ENCODE results near the gene SORCS2.

Gene SORCS2

GRCh38 chr4:7244751-7245320, 52.5 kb downstream of the SORCS2 start:
- no peaks in the 10 kb centered on the region for H3K9me3 ChIP-seq (ENCODE audit: control insufficient read depth, insufficient read depth, low read length)
- H3K4me1 ChIP-seq (ENCODE audit: control insufficient read depth, insufficient read depth, low read length) = no peaks in the 10 kb centered on the region
- no peak overlapping the region for H3K4me3 ChIP-seq (ENCODE audit: low read depth, low read length)
- H3K27me3 ChIP-seq (ENCODE audit: control insufficient read depth, insufficient read depth, low read length) = no peaks in the 10 kb centered on the region
- no peak overlapping the region for H3K9ac ChIP-seq (ENCODE audit: low read depth, low read length)
- H3K36me3 ChIP-seq (ENCODE audit: control insufficient read depth, insufficient read depth, low read length) = no peaks in the 10 kb centered on the region

DNA sequence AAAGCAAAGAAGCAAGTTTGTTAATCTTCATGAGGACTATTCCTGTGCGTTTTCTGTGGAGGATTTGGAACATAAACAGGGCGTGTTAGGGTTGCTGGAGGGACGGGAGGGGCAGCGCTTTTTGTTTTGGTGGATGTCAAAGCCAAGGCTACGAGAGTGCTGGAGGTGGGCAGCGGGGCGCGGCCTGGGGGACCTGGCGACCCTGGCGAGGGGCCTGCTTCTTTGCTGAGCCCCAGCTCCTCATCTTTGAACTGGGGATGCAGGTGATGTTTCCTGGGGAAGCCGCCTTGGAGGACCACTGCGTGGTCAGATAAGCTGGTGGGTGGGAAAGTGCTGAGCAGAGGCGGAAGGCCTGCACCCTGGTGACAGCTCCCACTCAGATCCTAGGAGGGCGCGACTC, 55.2 kb downstream of the SORCS2 start:
- Histone ChIP-seq H3K36me3 (ENCODE audit: control insufficient read depth, insufficient read depth, low read length) (no peaks in the 10 kb centered on the region), H3K27me3 (ENCODE audit: control insufficient read depth, insufficient read depth, low read length) (no peaks in the 10 kb centered on the region), H3K4me1 (ENCODE audit: control insufficient read depth, insufficient read depth, low read length) (no peaks in the 10 kb centered on the region), H3K4me3 (ENCODE audit: low read depth, low read length) (no peak overlapping the region), H3K9ac (ENCODE audit: low read depth, low read length) (no peak overlapping the region), H3K9me3 (ENCODE audit: control insufficient read depth, insufficient read depth, low read length) (no peaks in the 10 kb centered on the region)

GRCh38 chr4:7247946-7248345, 55.6 kb downstream of the SORCS2 start:
- no peaks in the 10 kb centered on the region for H3K4me1 ChIP-seq (ENCODE audit: control insufficient read depth, insufficient read depth, low read length)
- no peaks in the 10 kb centered on the region for H3K9me3 ChIP-seq (ENCODE audit: control insufficient read depth, insufficient read depth, low read length)
- H3K27me3 ChIP-seq (ENCODE audit: control insufficient read depth, insufficient read depth, low read length) = no peaks in the 10 kb centered on the region
- H3K9ac ChIP-seq (ENCODE audit: low read depth, low read length) = no peak overlapping the region
- no peaks in the 10 kb centered on the region for H3K36me3 ChIP-seq (ENCODE audit: control insufficient read depth, insufficient read depth, low read length)
- H3K4me3 ChIP-seq (ENCODE audit: low read depth, low read length) = no peak overlapping the region

- H3K36me3 ChIP-seq (ENCODE audit: control insufficient read depth, insufficient read depth, low read length) = no peaks in the 10 kb centered on the region
- H3K27me3 ChIP-seq (ENCODE audit: control insufficient read depth, insufficient read depth, low read length) = no peaks in the 10 kb centered on the region
- H3K4me1 ChIP-seq (ENCODE audit: control insufficient read depth, insufficient read depth, low read length) = no peaks in the 10 kb centered on the region
- no peak overlapping the region for H3K4me3 ChIP-seq (ENCODE audit: low read depth, low read length)
- H3K9ac ChIP-seq (ENCODE audit: low read depth, low read length) = no peak overlapping the region
- no peaks in the 10 kb centered on the region for H3K9me3 ChIP-seq (ENCODE audit: control insufficient read depth, insufficient read depth, low read length)
These were observed 56.5 kb downstream of the SORCS2 start for GRCh38 chr4:7248857-7249256.

GRCh38 chr4:7251321-7251720, 59.0 kb downstream of the SORCS2 start:
- Histone ChIP-seq H3K9me3 (ENCODE audit: control insufficient read depth, insufficient read depth, low read length) (no peaks in the 10 kb centered on the region), H3K9ac (ENCODE audit: low read depth, low read length) (no peak overlapping the region), H3K36me3 (ENCODE audit: control insufficient read depth, insufficient read depth, low read length) (no peaks in the 10 kb centered on the region), H3K4me3 (ENCODE audit: low read depth, low read length) (no peak overlapping the region), H3K27me3 (ENCODE audit: control insufficient read depth, insufficient read depth, low read length) (no peaks in the 10 kb centered on the region), H3K4me1 (ENCODE audit: control insufficient read depth, insufficient read depth, low read length) (no peaks in the 10 kb centered on the region)

DNA sequence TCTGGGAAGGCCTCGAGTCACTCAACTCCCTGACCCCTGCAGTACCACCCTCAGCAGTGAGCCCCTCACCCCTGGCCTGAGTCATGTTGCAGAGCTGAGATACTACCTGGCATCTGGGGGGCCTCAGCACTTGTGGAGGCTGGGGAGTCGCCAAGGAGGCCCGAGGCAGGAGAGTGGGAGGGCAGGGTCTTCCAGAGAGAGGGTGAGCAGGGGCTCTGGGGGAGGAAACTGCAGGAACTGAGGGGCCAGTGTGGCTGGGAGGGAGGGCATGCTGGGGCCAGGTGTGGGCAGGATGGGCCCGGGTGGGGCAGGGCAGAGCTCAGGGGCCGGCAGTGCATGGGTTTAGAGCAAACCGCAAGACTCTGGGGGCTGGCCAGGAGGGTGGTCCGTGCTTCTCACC, 59.7 kb downstream of the SORCS2 start:
- Histone ChIP-seq H3K27me3 (ENCODE audit: control insufficient read depth, insufficient read depth, low read length) (no peaks in the 10 kb centered on the region), H3K9ac (ENCODE audit: low read depth, low read length) (no peak overlapping the region), H3K9me3 (ENCODE audit: control insufficient read depth, insufficient read depth, low read length) (no peaks in the 10 kb centered on the region), H3K36me3 (ENCODE audit: control insufficient read depth, insufficient read depth, low read length) (no peaks in the 10 kb centered on the region), H3K4me3 (ENCODE audit: low read depth, low read length) (no peak overlapping the region), H3K4me1 (ENCODE audit: control insufficient read depth, insufficient read depth, low read length) (no peaks in the 10 kb centered on the region)

- no peak overlapping the region for H3K9ac ChIP-seq (ENCODE audit: low read depth, low read length)
- H3K4me3 ChIP-seq (ENCODE audit: low read depth, low read length) = no peak overlapping the region
- no peaks in the 10 kb centered on the region for H3K36me3 ChIP-seq (ENCODE audit: control insufficient read depth, insufficient read depth, low read length)
- H3K9me3 ChIP-seq (ENCODE audit: control insufficient read depth, insufficient read depth, low read length) = no peaks in the 10 kb centered on the region
- H3K27me3 ChIP-seq (ENCODE audit: control insufficient read depth, insufficient read depth, low read length) = no peaks in the 10 kb centered on the region
- H3K4me1 ChIP-seq (ENCODE audit: control insufficient read depth, insufficient read depth, low read length) = no peaks in the 10 kb centered on the region
These were observed 60.4 kb downstream of the SORCS2 start for GRCh38 chr4:7252510-7253340.

DNA sequence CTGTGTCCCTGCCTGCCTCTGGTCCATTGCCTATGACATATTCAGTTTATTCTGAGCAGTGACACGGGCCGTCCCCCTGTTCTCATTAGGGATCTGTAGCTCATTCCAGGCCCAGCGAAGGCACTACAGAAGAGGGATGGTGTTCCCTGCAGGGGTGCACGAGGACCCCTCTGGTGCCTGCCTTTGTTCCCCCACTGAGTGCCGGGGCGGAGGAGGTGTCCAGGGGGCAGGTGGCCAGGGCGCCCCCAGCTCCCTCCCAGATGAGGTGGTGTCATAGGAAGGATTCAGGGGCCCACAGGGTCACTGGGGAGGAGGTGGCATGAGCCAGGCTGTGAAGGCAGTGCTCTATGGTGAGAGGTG, 61.0 kb downstream of the SORCS2 start:
- Histone ChIP-seq H3K27me3 (ENCODE audit: control insufficient read depth, insufficient read depth, low read length) (no peaks in the 10 kb centered on the region), H3K9ac (ENCODE audit: low read depth, low read length) (no peak overlapping the region), H3K4me1 (ENCODE audit: control insufficient read depth, insufficient read depth, low read length) (no peaks in the 10 kb centered on the region), H3K9me3 (ENCODE audit: control insufficient read depth, insufficient read depth, low read length) (no peaks in the 10 kb centered on the region), H3K36me3 (ENCODE audit: control insufficient read depth, insufficient read depth, low read length) (no peaks in the 10 kb centered on the region), H3K4me3 (ENCODE audit: low read depth, low read length) (no peak overlapping the region)

DNA sequence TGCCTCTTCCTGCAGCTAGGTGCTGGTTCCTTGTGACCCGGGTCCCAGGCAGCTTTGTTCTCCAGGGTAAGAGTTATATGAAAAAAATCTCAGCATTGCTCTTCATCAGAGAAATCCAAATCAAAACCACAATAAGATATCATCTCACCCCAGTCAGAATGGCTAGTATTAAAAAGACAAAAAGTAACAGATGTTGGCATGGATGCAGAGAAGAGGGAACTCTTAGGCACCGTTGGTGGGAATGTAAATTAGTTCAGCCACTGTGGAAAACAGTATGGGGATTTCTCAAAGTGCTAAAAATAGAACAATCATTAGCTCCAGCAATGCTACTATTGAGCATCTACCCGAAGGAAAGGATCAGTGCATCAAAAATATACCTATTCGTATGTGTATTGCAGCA, 61.5 kb downstream of the SORCS2 start:
- no peaks in the 10 kb centered on the region for H3K27me3 ChIP-seq (ENCODE audit: control insufficient read depth, insufficient read depth, low read length)
- no peaks in the 10 kb centered on the region for H3K4me1 ChIP-seq (ENCODE audit: control insufficient read depth, insufficient read depth, low read length)
- no peak overlapping the region for H3K9ac ChIP-seq (ENCODE audit: low read depth, low read length)
- no peak overlapping the region for H3K4me3 ChIP-seq (ENCODE audit: low read depth, low read length)
- no peaks in the 10 kb centered on the region for H3K9me3 ChIP-seq (ENCODE audit: control insufficient read depth, insufficient read depth, low read length)
- H3K36me3 ChIP-seq (ENCODE audit: control insufficient read depth, insufficient read depth, low read length) = no peaks in the 10 kb centered on the region

DNA sequence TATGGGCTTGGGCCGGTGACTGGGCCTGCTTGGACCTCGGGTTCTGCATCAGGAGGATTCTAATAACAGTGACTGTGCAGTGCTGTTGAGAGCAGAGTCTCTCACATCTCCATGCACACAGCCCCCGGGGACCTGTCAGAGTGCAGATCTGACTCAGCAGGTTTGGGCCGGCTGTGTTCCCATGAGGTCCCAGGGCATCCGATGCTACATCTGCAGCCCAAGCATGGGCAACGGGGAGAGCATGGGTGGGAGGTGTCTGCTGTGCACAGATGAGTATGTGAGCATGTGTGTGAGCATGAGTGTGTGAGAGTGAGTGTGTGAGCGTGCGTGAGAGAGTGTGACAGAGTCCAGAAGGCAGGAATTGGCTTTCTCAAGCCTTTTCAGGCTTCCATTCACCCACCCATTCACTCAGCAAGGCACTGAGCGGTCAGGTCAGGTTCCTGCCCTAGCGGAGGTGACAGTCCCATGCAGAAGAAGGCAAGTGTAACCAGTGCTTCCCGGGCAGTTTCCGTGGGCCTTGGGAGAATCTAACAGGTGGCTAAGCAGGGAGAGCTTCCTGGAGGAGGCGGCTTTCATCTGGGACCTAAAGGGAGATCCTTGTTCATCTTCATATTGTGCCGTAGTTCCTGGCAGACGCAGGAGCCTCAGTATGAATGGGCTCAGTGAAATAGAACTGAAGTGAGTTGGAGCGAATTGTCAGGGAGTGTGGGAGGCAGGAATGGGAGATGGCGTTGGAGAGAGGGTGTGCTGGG, 62.6 kb downstream of the SORCS2 start:
- no peak overlapping the region for H3K9ac ChIP-seq (ENCODE audit: low read depth, low read length)
- no peaks in the 10 kb centered on the region for H3K27me3 ChIP-seq (ENCODE audit: control insufficient read depth, insufficient read depth, low read length)
- no peaks in the 10 kb centered on the region for H3K9me3 ChIP-seq (ENCODE audit: control insufficient read depth, insufficient read depth, low read length)
- H3K4me3 ChIP-seq (ENCODE audit: low read depth, low read length) = no peak overlapping the region
- H3K4me1 ChIP-seq (ENCODE audit: control insufficient read depth, insufficient read depth, low read length) = no peaks in the 10 kb centered on the region
- H3K36me3 ChIP-seq (ENCODE audit: control insufficient read depth, insufficient read depth, low read length) = no peaks in the 10 kb centered on the region

DNA sequence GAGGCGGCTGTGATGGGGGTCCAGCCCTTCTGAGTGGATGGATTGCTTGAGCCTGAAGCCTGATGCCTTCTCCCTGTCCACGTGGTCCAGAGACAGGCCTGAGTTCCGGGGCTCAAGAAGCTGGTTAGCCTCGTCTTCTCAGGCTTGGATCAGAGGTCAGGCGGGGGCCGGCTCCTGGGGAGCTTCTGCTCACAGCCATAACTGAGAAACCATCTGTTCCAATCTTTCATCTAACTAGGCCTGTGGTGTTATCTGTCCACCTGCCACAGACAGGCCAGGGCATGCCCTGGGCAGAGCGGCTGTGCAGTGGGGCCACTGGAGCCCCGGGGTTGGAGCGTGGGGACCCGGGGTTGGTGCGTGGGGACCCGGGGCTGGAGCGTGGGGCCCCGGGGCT, 63.1 kb downstream of the SORCS2 start:
- Histone ChIP-seq H3K36me3 (ENCODE audit: control insufficient read depth, insufficient read depth, low read length) (no peaks in the 10 kb centered on the region), H3K27me3 (ENCODE audit: control insufficient read depth, insufficient read depth, low read length) (no peaks in the 10 kb centered on the region), H3K4me1 (ENCODE audit: control insufficient read depth, insufficient read depth, low read length) (no peaks in the 10 kb centered on the region), H3K4me3 (ENCODE audit: low read depth, low read length) (no peak overlapping the region), H3K9ac (ENCODE audit: low read depth, low read length) (no peak overlapping the region), H3K9me3 (ENCODE audit: control insufficient read depth, insufficient read depth, low read length) (no peaks in the 10 kb centered on the region)

- no peak overlapping the region for H3K4me3 ChIP-seq (ENCODE audit: low read depth, low read length)
- no peaks in the 10 kb centered on the region for H3K4me1 ChIP-seq (ENCODE audit: control insufficient read depth, insufficient read depth, low read length)
- no peaks in the 10 kb centered on the region for H3K27me3 ChIP-seq (ENCODE audit: control insufficient read depth, insufficient read depth, low read length)
- no peak overlapping the region for H3K9ac ChIP-seq (ENCODE audit: low read depth, low read length)
- H3K9me3 ChIP-seq (ENCODE audit: control insufficient read depth, insufficient read depth, low read length) = no peaks in the 10 kb centered on the region
- H3K36me3 ChIP-seq (ENCODE audit: control insufficient read depth, insufficient read depth, low read length) = no peaks in the 10 kb centered on the region
These were observed 63.7 kb downstream of the SORCS2 start for GRCh38 chr4:7255996-7256395.

All from iPS-15b (cell line).